ENCODE data around the gene TP63.
"Not testable (repeated sequence)": the region's sequence is repeated elsewhere in the genome, so short reads cannot be mapped to it uniquely, and the experiment has no call there.

TP63 gene

DNA sequence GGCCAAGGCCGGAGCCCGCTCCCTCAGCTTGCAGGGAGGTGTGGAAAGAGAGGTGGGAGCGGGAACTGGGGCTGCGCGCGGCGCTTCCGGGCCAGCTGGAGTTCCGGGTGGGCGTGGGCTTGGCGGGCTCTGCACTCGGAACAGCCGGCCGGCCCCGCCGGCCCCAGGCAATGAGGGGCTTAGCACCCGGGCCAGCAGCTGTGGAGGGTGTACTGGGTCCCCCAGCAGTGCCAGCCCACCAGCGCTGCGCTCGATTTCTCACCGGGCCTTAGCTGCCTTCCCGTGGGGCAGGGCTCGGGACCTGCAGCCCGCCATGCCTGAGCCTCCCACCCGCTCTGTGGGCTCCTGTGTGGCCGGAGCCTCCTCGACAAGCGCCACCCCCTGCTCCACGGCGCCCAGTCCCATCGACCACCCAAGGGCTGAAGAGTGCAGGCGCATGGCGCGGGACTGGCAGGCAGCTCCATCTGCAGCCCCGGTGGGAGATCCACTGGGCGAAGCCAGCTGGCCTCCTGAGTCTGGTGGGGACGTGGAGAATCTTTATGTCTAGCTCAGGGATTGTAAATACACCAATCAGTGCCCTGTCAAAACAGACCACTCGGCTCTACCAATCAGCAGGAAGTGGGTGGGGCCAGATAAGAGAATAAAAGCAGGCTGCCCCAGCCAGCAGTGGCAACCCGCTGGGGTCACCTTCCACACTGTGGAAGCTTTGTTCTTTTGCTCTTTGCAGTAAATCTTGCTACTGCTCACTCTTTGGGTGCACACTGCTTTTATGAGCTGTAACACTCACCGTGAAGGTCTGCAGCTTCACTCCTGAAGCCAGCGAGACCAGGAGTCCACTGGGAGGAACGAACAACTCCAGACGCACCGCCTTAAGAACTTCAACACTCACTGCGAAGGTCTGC lies 34.9 kb upstream of the TP63 start:
- not testable (repeated sequence) for H3K9me3 ChIP-seq (ENCODE audit: control insufficient read depth, low read length); H3K4me1 ChIP-seq (ENCODE audit: control insufficient read depth, insufficient read depth, low read length); H3K27ac ChIP-seq (ENCODE audit: insufficient read depth, low read depth, low read length, poor library complexity, severe bottlenecking); H3K4me3 ChIP-seq (ENCODE audit: insufficient read depth, low read depth, low read length); H3K27me3 ChIP-seq (ENCODE audit: control insufficient read depth, insufficient read depth, low read length, poor library complexity, severe bottlenecking); H3K36me3 ChIP-seq (ENCODE audit: control insufficient read depth, insufficient read depth, low read length)
- 95 to 96% methylated on average over 45 of the region's 45 CpGs for WGBS, 2 experiments

DNA sequence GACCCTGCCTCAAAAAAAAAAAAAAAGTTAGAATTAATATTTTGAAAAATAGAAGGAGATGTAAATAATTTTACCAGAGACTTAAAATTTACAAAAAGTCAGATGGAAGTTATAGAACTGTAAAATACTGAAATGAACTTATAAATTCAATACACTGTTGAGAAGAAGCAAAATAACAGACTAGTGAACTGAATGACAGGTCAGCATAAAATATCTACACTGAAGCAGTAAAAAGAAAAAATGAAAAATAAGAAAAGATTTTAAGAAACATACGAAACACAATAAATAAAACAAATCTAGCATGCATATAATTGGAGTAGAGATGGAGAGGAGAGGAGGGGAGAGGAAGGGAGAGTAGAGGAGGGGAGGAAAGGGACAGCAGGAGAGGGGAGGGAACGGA lies 33.3 kb upstream of the TP63 start:
- Histone ChIP-seq H3K27me3 (ENCODE audit: control insufficient read depth, insufficient read depth, low read length, poor library complexity, severe bottlenecking) (no peaks in the 10 kb centered on the region), H3K4me1 (ENCODE audit: control insufficient read depth, insufficient read depth, low read length) (no peaks in the 10 kb centered on the region), H3K9me3 (ENCODE audit: control insufficient read depth, low read length) (no peaks in the 10 kb centered on the region), H3K27ac (ENCODE audit: insufficient read depth, low read depth, low read length, poor library complexity, severe bottlenecking) (no peak overlapping the region), H3K4me3 (ENCODE audit: insufficient read depth, low read depth, low read length) (no peak overlapping the region), H3K36me3 (ENCODE audit: control insufficient read depth, insufficient read depth, low read length) (no peaks in the 10 kb centered on the region)
- 83 to 93% methylated on average over 1 of the region's 2 CpGs for WGBS, 2 experiments

DNA sequence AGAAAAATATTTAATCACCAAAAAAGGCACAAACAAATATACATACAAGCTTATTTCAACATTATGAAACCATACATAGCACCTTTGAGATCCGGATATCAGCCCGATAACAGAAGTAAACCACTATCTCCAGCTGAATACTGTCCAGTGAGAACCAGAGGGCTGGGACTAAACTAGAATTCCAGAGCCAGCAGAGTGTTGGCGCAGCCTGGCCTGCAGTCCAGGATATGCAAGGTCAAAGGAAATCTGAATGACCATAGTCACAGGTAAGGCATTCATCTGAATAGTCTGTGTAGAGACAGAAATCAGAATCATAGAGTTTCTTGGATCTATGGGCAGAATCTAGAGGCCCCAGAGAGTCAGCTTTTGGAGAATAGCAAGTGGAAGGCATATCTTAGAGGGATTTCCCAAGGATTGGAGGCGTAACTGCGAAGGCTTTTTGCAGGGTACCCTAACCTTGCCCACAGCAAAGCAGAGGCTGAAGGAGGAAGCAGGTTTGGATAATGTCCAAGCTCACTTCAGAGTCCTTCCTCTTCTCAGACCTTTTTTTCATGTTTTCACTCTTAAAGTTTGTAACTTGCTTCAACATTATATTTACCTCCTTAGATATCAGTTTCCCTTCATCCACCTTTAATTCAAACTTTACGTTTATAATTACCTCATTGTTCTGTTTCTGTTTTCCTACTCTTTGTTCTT lies 32.5 kb upstream of the TP63 start:
- Histone ChIP-seq H3K4me3 (ENCODE audit: insufficient read depth, low read depth, low read length) (no peak overlapping the region), H3K27ac (ENCODE audit: insufficient read depth, low read depth, low read length, poor library complexity, severe bottlenecking) (no peak overlapping the region), H3K9me3 (ENCODE audit: control insufficient read depth, low read length) (no peaks in the 10 kb centered on the region), H3K4me1 (ENCODE audit: control insufficient read depth, insufficient read depth, low read length) (no peaks in the 10 kb centered on the region), H3K36me3 (ENCODE audit: control insufficient read depth, insufficient read depth, low read length) (no peaks in the 10 kb centered on the region), H3K27me3 (ENCODE audit: control insufficient read depth, insufficient read depth, low read length, poor library complexity, severe bottlenecking) (no peaks in the 10 kb centered on the region)
- WGBS, 2 experiments: 94 to 96% methylated on average over 6 of the region's 6 CpGs

DNA sequence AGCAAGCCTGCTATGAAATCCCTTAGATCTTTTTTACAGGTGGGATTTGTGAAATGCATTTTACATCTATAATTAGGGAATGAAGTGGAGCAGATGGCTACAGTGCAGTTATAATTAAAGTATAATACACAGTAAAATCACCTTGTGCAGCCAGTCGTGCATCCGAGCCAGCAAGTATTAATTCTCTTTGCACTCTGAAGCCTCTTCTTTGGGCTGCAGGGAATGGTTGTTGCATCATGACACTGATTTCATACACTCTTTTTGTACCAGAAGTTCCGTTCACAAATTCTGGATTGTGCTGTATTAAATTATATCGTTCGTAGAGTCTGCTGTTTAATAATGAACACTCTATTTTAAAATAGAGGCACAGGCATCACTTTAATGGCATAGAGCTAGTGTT lies 28.7 kb upstream of the TP63 start:
- H3K36me3 ChIP-seq (ENCODE audit: control insufficient read depth, insufficient read depth, low read length): no peaks in the 10 kb centered on the region
- no peaks in the 10 kb centered on the region for H3K9me3 ChIP-seq (ENCODE audit: control insufficient read depth, low read length)
- H3K4me1 ChIP-seq (ENCODE audit: control insufficient read depth, insufficient read depth, low read length): no peaks in the 10 kb centered on the region
- 92 to 93% methylated on average over 4 to 5 of the region's 5 CpGs for WGBS, 2 experiments
- H3K27me3 ChIP-seq (ENCODE audit: control insufficient read depth, insufficient read depth, low read length, poor library complexity, severe bottlenecking): no peaks in the 10 kb centered on the region
- H3K27ac ChIP-seq (ENCODE audit: insufficient read depth, low read depth, low read length, poor library complexity, severe bottlenecking): no peak overlapping the region
- no peak overlapping the region for H3K4me3 ChIP-seq (ENCODE audit: insufficient read depth, low read depth, low read length)

DNA sequence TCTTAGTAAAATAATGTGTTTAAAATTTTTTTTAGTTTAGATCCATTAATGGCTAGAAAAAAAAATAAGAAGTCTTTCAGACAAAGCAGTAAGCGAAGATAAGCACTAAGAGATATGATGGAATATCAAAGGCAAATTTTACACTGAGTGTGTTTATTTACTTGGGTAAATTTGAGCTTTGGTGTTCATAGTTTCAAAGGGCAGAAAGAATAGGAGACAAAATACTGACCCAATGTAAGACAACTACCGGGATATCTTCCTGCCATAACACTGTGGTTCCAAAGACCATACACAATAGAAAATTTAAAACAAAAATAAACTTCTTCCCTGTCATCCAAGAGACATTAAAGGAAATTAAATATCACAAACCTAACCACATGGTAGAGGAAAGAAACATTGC lies 25.5 kb upstream of the TP63 start:
- Histone ChIP-seq H3K27me3 (ENCODE audit: control insufficient read depth, insufficient read depth, low read length, poor library complexity, severe bottlenecking) (no peaks in the 10 kb centered on the region), H3K4me1 (ENCODE audit: control insufficient read depth, insufficient read depth, low read length) (no peaks in the 10 kb centered on the region), H3K9me3 (ENCODE audit: control insufficient read depth, low read length) (no peaks in the 10 kb centered on the region), H3K4me3 (ENCODE audit: insufficient read depth, low read depth, low read length) (no peak overlapping the region), H3K27ac (ENCODE audit: insufficient read depth, low read depth, low read length, poor library complexity, severe bottlenecking) (no peak overlapping the region), H3K36me3 (ENCODE audit: control insufficient read depth, insufficient read depth, low read length) (no peaks in the 10 kb centered on the region)
- WGBS, 2 experiments: 88 to 89% methylated on average over 2 of the region's 2 CpGs

DNA sequence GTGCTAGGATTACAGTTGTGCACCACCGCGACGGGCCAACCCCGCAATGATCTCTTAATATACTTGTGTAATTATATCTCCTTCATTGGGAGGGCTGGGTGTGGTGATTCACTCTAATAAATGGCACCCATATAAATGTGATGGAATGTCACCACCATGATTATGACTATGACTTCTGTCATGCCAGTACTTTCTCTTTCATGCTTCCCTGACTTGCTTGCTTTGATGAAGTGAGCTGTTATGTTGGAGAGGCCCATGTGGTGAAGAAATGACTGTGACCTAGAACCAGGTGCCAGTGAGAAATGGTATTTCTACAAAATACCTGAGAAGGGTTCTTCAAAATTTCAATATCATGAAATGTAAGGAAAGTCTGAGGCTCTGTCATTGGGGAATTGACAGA lies 24.4 kb upstream of the TP63 start:
- no peaks in the 10 kb centered on the region for H3K9me3 ChIP-seq (ENCODE audit: control insufficient read depth, low read length)
- H3K4me1 ChIP-seq (ENCODE audit: control insufficient read depth, insufficient read depth, low read length): no peaks in the 10 kb centered on the region
- no peaks in the 10 kb centered on the region for H3K27me3 ChIP-seq (ENCODE audit: control insufficient read depth, insufficient read depth, low read length, poor library complexity, severe bottlenecking)
- no peak overlapping the region for H3K27ac ChIP-seq (ENCODE audit: insufficient read depth, low read depth, low read length, poor library complexity, severe bottlenecking)
- no peaks in the 10 kb centered on the region for H3K36me3 ChIP-seq (ENCODE audit: control insufficient read depth, insufficient read depth, low read length)
- no peak overlapping the region for H3K4me3 ChIP-seq (ENCODE audit: insufficient read depth, low read depth, low read length)
- WGBS, 2 experiments: 90 to 94% methylated on average over 3 to 4 of the region's 4 CpGs

DNA sequence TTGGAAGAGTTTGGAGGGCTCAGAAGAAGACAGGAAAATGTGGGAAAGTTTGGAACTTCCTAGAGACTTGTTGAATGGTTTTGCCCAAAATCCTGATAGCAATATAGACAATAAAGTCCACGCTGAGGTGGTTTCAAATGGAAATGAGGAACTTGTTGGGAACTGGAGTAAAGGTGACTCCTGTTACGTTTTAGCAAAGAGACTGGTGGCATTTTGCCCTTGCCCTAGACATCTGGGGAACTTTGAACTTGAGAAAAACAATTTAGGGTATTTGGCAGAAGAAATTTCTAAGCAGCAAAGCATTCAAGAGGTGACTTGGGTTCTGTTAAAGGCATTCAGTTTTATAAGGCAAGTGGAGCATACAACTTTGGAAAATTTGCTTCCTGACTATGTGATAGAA lies 18.5 kb upstream of the TP63 start:
- not testable (repeated sequence) for H3K27ac ChIP-seq (ENCODE audit: insufficient read depth, low read depth, low read length, poor library complexity, severe bottlenecking); H3K4me3 ChIP-seq (ENCODE audit: insufficient read depth, low read depth, low read length); H3K9me3 ChIP-seq (ENCODE audit: control insufficient read depth, low read length); H3K4me1 ChIP-seq (ENCODE audit: control insufficient read depth, insufficient read depth, low read length); H3K27me3 ChIP-seq (ENCODE audit: control insufficient read depth, insufficient read depth, low read length, poor library complexity, severe bottlenecking); H3K36me3 ChIP-seq (ENCODE audit: control insufficient read depth, insufficient read depth, low read length)
- 86 to 91% methylated on average over 2 of the region's 2 CpGs for WGBS, 2 experiments

DNA sequence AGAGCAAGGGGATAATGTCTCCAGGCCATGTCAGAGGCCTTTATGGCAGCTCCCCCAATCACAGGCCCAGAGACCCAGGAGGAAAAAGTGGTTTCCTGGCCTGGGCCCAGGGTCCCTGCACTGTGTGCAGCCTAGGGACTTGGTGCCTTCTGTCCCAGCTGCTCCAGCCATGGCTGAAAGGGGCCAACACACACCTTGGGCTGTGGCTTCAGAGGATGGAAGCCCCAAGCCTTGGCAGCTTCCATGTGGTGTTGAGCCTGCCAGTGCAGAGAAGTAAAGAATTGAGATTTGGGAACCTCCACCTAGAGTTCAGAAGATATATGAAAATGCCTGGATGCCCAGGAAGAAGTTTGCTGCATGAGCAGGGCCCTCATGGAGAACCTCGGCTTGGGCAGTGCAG lies 18.1 kb upstream of the TP63 start:
- Histone ChIP-seq H3K9me3 (ENCODE audit: control insufficient read depth, low read length) (no peaks in the 10 kb centered on the region), H3K27me3 (ENCODE audit: control insufficient read depth, insufficient read depth, low read length, poor library complexity, severe bottlenecking) (no peaks in the 10 kb centered on the region), H3K4me1 (ENCODE audit: control insufficient read depth, insufficient read depth, low read length) (no peaks in the 10 kb centered on the region), H3K27ac (ENCODE audit: insufficient read depth, low read depth, low read length, poor library complexity, severe bottlenecking) (no peak overlapping the region), H3K4me3 (ENCODE audit: insufficient read depth, low read depth, low read length) (no peak overlapping the region), H3K36me3 (ENCODE audit: control insufficient read depth, insufficient read depth, low read length) (no peaks in the 10 kb centered on the region)
- WGBS, 2 experiments: 93 to 95% methylated on average over 1 of the region's 1 CpG

DNA sequence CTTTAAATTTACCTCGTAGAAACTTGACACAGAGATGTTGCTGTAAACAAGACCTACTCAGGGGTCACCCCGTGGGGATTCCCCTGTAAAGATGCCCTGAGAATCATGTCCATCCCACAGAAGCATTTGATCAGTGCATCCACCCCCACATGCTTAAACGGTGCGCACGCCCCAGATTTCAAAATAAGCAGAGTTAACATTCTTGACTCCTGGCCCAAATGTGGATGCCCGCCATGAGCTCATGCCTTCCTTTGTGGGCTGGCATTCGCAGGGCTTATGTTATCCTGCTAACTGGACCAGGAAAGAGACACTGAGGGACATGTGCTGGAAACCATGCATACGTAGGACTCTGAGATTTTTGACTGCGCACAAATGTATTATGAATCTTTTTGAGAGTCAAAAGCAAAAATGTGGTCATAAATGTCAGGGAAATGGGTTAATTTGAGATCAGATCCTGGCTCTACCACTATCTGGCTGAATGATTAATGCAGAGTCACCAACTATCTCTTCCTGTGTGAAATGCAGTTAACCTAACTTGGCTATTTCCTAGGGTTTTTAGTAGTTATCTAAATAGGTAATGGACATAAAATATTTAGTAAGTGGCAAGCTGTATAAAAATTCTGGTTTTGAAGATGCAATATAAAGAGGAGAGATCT lies 9.1 kb upstream of the TP63 start:
- no peaks in the 10 kb centered on the region for H3K27me3 ChIP-seq (ENCODE audit: control insufficient read depth, insufficient read depth, low read length, poor library complexity, severe bottlenecking)
- H3K36me3 ChIP-seq (ENCODE audit: control insufficient read depth, insufficient read depth, low read length): no peaks in the 10 kb centered on the region
- no peaks in the 10 kb centered on the region for H3K4me1 ChIP-seq (ENCODE audit: control insufficient read depth, insufficient read depth, low read length)
- whole genome bisulfite sequencing, 2 experiments: 94% methylated on average over 9 of the region's 9 CpGs
- no peak overlapping the region for H3K4me3 ChIP-seq (ENCODE audit: insufficient read depth, low read depth, low read length)
- no peaks in the 10 kb centered on the region for H3K9me3 ChIP-seq (ENCODE audit: control insufficient read depth, low read length)
- no peak overlapping the region for H3K27ac ChIP-seq (ENCODE audit: insufficient read depth, low read depth, low read length, poor library complexity, severe bottlenecking)

DNA sequence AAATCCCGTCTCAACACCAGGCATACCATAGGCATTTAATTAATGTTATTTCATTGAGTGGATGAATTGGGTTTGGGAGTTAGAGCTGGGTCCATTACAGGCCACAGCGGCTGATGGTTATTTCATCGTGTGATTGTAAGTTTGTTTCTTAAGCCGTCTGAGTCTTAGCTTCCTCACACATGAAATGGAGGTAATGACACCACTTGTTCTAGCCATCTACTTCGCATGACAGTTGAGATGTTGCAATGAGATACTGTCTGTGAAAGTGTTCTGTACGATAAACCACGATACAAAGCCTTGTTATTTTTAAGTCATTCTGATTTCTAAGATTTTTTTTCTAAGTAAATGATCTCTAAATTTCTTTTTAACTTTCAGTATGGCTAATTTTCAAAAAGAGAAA lies 8.6 kb upstream of the TP63 start:
- no peak overlapping the region for H3K27ac ChIP-seq (ENCODE audit: insufficient read depth, low read depth, low read length, poor library complexity, severe bottlenecking)
- WGBS, 2 experiments: 91 to 97% methylated on average over 4 to 7 of the region's 7 CpGs
- H3K4me3 ChIP-seq (ENCODE audit: insufficient read depth, low read depth, low read length): no peak overlapping the region

More for the DNA sequence above, 8.6 kb upstream of the TP63 start:
- H3K36me3 ChIP-seq (ENCODE audit: control insufficient read depth, insufficient read depth, low read length): no peaks in the 10 kb centered on the region
- no peaks in the 10 kb centered on the region for H3K27me3 ChIP-seq (ENCODE audit: control insufficient read depth, insufficient read depth, low read length, poor library complexity, severe bottlenecking)
- H3K4me1 ChIP-seq (ENCODE audit: control insufficient read depth, insufficient read depth, low read length): no peaks in the 10 kb centered on the region
- H3K9me3 ChIP-seq (ENCODE audit: control insufficient read depth, low read length): no peaks in the 10 kb centered on the region

Measured in ectodermal cell (in vitro differentiated cells).